HEK293 (cell line): ENCODE data around the gene SMIM43.

Source experiments
- REST ChIP-seq: fragments of 450-650 bp; formaldehyde crosslinking; IDR thresholded peaks from 2 replicates; pipeline ENCODE4 v1.5.1; 2016; ENCODE audit warnings: missing biosample characterization, missing genetic modification characterization
- ZBTB20 ChIP-seq: fragments of 450-650 bp; formaldehyde crosslinking; IDR thresholded peaks from 2 replicates; pipeline ENCODE4 v1.5.1; 2016; ENCODE audit warnings: missing biosample characterization, missing genetic modification characterization
- ZNF362 ChIP-seq: fragments of 450-650 bp; formaldehyde crosslinking; IDR thresholded peaks from 2 replicates; pipeline ENCODE4 v1.5.1; 2016; ENCODE audit warnings: missing biosample characterization, missing genetic modification characterization
- ZNF544 ChIP-seq: fragments of 450-650 bp; formaldehyde crosslinking; IDR thresholded peaks from 2 replicates; pipeline ENCODE4 v1.5.0; 2017; ENCODE audit warnings: missing biosample characterization, missing genetic modification characterization
- ZNF777 ChIP-seq: fragments of 450-650 bp; formaldehyde crosslinking; IDR thresholded peaks from 2 replicates; pipeline ENCODE4 v1.5.1; 2017; ENCODE audit warnings: missing biosample characterization, missing genetic modification characterization, borderline replicate concordance
- TF ChIP-seq, protein P1 (sequence below): fragments of 450-650 bp; formaldehyde crosslinking; IDR thresholded peaks from 2 replicates; pipeline ENCODE4 v1.5.1; 2016; ENCODE audit warnings: missing biosample characterization, missing genetic modification characterization
- TF ChIP-seq, protein P2 (sequence below): fragments of 450-650 bp; formaldehyde crosslinking; IDR thresholded peaks from 2 replicates; pipeline ENCODE4 v1.5.1; 2016; ENCODE audit warnings: missing biosample characterization, missing genetic modification characterization, low read depth
- TF ChIP-seq, protein P3 (sequence below): fragments of 450-650 bp; formaldehyde crosslinking; IDR thresholded peaks from 2 replicates; pipeline ENCODE4 v1.5.1; 2016; ENCODE audit warnings: missing biosample characterization, missing genetic modification characterization

DNA sequence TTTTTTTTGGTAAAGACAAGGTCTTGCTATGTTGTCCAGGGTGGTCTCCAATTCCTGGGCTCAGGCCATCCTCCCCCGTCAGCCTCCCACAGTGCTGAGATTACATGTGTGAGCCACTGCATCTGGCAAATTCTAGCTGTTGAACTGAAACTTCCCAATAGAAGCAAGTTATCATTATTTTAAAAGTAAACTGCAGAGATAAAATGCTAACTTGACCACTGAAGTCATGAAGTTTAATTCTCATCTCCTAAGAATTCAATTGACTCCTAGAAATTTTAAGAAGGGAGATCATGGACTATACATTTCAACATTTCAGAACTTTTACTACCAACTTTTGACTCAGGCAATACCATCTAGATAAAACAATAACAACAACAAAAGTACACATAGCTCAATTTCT lies 24.5 kb upstream of the SMIM43 start:
- TF ChIP-seq, protein P1, sequence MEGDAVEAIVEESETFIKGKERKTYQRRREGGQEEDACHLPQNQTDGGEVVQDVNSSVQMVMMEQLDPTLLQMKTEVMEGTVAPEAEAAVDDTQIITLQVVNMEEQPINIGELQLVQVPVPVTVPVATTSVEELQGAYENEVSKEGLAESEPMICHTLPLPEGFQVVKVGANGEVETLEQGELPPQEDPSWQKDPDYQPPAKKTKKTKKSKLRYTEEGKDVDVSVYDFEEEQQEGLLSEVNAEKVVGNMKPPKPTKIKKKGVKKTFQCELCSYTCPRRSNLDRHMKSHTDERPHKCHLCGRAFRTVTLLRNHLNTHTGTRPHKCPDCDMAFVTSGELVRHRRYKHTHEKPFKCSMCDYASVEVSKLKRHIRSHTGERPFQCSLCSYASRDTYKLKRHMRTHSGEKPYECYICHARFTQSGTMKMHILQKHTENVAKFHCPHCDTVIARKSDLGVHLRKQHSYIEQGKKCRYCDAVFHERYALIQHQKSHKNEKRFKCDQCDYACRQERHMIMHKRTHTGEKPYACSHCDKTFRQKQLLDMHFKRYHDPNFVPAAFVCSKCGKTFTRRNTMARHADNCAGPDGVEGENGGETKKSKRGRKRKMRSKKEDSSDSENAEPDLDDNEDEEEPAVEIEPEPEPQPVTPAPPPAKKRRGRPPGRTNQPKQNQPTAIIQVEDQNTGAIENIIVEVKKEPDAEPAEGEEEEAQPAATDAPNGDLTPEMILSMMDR (tag by site-specific recombination): no peak
- no peak for TF ChIP-seq REST (tag by site-specific recombination)
- TF ChIP-seq ZNF777 (tag by site-specific recombination): no peak
- TF ChIP-seq ZNF544: no peak
- TF ChIP-seq ZBTB20 (tag by site-specific recombination): no peak
- TF ChIP-seq, protein P2, sequence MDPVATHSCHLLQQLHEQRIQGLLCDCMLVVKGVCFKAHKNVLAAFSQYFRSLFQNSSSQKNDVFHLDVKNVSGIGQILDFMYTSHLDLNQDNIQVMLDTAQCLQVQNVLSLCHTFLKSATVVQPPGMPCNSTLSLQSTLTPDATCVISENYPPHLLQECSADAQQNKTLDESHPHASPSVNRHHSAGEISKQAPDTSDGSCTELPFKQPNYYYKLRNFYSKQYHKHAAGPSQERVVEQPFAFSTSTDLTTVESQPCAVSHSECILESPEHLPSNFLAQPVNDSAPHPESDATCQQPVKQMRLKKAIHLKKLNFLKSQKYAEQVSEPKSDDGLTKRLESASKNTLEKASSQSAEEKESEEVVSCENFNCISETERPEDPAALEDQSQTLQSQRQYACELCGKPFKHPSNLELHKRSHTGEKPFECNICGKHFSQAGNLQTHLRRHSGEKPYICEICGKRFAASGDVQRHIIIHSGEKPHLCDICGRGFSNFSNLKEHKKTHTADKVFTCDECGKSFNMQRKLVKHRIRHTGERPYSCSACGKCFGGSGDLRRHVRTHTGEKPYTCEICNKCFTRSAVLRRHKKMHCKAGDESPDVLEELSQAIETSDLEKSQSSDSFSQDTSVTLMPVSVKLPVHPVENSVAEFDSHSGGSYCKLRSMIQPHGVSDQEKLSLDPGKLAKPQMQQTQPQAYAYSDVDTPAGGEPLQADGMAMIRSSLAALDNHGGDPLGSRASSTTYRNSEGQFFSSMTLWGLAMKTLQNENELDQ (tag by site-specific recombination): no peak
- TF ChIP-seq, protein P3, sequence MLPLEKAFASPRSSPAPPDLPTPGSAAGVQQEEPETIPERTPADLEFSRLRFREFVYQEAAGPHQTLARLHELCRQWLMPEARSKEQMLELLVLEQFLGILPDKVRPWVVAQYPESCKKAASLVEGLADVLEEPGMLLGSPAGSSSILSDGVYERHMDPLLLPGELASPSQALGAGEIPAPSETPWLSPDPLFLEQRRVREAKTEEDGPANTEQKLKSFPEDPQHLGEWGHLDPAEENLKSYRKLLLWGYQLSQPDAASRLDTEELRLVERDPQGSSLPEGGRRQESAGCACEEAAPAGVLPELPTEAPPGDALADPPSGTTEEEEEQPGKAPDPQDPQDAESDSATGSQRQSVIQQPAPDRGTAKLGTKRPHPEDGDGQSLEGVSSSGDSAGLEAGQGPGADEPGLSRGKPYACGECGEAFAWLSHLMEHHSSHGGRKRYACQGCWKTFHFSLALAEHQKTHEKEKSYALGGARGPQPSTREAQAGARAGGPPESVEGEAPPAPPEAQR (tag by site-specific recombination): no peak
- no peak for TF ChIP-seq ZNF362 (tag by site-specific recombination)
